NCI-H2081 (cell line): ENCODE measurements around the gene MRPS7.

Experiments
- DNase-seq, 2 experiments: peaks; one replicate each; lab custom pipeline; 2025; lab: John Stamatoyannopoulos, UW

MRPS7 gene

GRCh38 chr17:75308732-75309629 lies 47.3 kb downstream of the MRPS7 start:
- DNase-seq: no peak

DNA sequence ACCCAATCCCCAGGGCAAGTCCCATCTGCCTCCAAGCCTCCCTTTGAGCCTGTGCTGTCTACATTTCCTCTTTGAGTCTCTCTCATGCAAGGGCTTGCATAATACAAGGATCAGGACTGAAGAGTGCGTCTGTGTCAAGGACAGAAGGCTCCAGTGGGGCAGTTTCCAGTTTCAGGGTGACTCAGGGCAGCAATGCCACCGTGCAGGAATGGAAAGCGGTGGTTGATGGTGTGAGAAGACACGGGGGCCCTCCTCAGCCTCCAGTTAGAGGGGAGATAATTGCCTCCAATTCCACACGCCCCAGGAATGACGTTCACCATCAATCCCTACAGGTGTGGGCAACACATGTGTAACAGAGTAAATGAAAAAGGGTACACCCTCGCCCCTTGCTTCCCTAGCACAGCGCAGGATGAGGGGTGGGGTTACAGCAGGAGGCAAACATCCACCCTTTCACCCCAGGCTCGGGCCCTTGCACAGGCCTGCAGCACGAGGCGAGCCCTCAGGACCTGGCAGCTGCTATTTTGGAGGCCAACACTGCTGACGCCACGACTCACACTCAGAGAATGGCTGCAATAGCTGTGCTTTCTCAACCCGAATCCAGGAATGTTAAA lies 52.4 kb downstream of the MRPS7 start:
- no peak for DNase-seq

DNA sequence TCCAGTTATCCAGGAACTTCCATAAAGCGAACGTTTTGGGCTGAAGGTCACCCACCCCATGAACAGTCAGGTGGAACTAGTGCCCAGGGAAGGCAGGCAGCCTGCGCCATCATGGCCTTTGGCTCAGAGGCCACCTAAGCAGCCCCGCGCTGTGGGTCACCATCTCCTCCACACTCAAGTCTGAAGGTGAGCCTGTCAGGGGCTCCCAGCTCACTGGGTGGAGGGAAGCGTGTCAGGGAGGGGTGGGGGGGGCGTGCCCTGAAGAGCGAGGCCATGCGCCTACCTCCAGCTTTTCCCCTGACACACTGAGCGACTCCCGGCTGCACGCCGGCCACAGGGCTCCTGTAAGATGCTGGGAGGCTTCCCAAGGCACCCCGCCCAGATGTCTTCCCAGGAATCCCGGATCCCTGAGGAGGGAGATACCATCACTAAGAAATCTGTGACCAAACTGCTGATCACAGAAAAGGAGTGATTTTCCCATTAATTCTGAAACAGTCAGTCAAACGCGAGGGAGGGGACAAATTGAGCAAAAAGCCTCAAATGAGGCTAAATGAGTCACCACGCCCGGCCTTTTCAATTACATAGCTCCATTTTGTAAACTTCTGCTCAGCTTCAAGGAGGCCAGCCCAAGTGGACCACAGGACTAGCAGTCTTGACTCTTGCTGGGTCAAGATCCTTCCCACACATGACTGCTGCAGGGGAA lies 54.0 kb downstream of the MRPS7 start:
- no peak for DNase-seq
